GM12875 (cell line): Measurements from ENCODE around the gene IMMT.

Source experiments
- H3K4me3 ChIP-seq: one replicate; pipeline ENCODE4 v1.5.1; 2011; ENCODE audit warnings: low read depth, low read length, control low read depth
- TF ChIP-seq, protein P1 (sequence below): IDR thresholded peaks from 2 replicates; pipeline ENCODE4 v1.5.1; 2011; ENCODE audit warnings: low read depth, mild to moderate bottlenecking, control low read depth, inconsistent platforms, low read length, moderate library complexity, borderline replicate concordance; ENCODE audit not compliant: insufficient read depth

IMMT gene

DNA sequence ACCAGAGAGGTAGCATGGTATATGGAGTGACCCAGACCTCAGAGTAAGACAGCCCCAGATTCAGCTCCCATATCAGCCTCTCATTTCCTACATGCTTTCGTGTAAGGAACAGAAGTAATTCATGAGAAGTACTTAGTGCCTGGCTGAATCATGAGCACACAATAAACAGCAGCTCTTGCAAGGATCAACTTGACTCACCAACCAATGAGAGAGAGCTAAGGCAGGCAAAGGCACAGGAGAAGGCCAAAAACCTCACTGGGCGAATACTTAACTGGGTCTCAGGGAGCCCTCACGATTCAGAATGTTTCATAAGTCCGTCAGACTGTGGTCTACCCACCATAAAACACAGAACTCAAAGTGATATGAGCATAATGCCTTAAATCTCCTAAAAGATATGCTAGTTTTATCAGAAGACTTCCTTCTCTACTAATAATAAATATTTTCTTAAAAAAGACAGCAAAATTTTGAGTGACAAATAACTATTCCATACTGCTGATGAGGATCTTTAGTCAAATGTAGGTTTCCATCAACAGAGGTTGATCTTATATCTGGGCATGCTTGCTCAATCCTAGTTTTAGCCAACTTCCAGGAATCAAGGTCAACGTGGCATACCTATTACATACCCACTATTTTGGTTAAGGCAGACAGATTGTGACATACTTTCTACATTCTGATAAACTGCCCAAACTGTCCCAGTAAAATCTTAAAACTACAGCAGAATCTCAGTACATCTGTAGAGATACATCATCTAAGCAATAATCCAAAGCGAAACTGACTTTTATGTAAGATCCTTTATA, 34.9 kb downstream of the IMMT start:
- TF ChIP-seq, protein P1, sequence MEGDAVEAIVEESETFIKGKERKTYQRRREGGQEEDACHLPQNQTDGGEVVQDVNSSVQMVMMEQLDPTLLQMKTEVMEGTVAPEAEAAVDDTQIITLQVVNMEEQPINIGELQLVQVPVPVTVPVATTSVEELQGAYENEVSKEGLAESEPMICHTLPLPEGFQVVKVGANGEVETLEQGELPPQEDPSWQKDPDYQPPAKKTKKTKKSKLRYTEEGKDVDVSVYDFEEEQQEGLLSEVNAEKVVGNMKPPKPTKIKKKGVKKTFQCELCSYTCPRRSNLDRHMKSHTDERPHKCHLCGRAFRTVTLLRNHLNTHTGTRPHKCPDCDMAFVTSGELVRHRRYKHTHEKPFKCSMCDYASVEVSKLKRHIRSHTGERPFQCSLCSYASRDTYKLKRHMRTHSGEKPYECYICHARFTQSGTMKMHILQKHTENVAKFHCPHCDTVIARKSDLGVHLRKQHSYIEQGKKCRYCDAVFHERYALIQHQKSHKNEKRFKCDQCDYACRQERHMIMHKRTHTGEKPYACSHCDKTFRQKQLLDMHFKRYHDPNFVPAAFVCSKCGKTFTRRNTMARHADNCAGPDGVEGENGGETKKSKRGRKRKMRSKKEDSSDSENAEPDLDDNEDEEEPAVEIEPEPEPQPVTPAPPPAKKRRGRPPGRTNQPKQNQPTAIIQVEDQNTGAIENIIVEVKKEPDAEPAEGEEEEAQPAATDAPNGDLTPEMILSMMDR: no peak
- no peak overlapping the region for H3K4me3 ChIP-seq

DNA sequence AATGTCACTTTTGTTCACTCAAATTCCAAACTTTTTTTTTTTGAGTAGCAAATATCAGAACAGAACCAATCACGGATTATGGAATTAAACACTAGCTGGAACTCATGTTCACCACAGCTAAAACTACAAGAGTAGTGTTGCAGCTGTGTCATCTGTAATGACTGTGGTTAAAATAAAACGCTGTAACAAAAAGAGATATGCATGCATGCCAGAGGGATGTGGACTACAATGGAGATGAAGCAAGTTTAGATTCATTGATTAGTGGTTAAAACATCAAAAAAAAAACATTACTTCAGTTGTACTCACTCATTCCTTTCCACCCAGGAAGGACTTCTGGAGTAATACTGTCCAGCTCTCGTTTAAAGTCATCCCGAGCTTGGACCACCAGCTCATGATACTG, 37.0 kb downstream of the IMMT start:
- TF ChIP-seq, protein P1: no peak
- H3K4me3 ChIP-seq: no peak overlapping the region

DNA sequence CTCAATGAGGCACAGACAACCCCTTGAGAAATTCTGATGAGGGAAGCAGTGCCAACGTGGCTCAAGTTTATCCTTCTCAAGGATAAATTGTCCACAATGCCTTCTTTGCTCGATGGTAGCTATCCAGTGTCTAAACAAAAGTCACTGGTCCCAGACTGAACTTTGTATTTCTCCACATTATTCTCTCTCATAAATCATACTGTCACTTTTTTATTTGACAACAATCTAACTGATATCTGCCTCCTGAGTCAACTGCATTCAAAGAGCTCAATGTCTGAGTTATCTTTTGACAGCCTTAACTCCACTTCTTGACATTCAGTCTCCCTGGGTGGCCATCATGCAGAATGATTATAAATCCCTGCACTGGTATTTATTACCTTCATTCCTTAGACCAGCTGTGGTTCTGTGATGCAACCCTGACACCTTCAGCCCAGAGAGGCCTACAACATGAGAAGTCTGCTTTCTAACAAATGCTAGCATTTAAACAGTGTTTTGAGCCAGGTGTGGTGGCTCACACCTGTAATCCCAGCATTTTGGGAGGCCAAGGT, 38.2 kb downstream of the IMMT start:
- H3K4me3 ChIP-seq: no peak overlapping the region
- TF ChIP-seq, protein P1: no peak

DNA sequence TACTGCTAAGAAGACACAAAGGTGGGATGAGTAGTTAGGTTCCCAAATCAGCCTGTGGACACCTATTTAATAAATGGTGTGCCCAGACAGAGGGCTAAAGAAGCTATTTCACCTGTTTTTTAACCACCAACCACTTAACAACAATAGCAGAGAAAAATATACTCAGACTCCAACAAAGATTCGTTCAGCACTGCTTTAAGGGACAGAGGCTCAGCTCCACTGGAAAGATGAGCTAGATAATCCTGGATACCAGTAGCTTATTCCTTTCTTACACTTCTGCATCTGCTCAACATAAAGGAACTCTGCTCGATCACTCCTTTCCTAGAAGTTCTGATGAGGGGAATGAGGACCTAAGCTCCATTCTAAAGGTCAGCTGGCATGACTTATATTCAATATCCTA, 44.8 kb downstream of the IMMT start:
- TF ChIP-seq, protein P1: no peak
- H3K4me3 ChIP-seq: no peak overlapping the region

DNA sequence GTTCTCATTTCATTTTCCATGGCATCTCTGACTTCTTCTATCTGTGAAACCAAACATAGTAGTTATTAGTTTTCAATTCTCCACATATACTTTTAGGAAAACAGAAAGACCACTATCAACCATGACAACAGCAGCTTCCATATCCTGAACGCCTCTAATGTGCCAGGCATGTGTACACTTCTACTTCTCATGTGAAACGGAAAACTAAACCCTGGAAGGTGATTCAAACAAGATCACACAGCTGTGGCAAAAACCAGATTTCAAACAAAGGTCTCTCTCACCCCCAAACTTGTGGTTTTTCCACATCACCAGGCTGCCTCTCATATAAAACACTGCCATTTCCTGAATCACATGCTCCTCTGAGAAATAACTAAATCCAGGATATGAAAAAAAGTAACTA, 47.5 kb downstream of the IMMT start:
- no peak overlapping the region for H3K4me3 ChIP-seq
- TF ChIP-seq, protein P1: no peak

DNA sequence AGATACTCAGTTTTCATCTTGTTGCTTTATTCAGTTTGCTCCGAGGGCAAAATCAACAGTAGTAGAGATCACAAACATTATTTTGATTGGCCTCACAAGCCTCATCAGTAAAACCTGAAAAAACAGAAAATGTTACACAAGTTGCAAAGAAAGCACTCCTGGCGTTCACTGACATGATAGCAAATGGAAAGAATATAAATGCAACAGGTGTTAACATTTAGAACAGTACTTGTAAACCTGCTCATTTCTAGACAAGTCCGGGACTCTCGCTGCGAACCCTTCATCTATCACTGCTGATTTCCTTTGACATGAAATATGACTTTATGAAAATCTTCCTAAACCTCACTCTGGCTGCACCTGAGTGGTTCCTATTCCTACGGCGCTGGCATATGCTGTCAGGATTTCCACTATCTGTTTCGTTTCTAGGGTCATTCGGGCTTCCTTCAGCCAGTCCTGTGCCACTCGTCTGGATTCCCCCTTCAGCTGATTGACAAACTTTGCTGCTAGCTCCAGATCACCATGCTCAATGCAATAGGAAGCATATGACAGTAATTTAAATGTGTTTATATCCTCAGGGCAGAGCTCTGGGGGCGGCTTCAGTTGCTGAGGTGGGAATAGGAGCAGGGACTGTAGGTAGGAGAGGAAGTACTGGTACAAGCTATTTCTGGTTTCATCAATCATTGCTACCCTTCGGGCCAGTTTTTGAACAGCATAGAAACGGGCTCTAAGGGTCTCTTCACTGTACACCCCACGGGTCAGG, 51.2 kb downstream of the IMMT start:
- TF ChIP-seq, protein P1: no peak
- no peak overlapping the region for H3K4me3 ChIP-seq
